Measurements from ENCODE around the gene GAN. TPM values are rescaled to one million over a fixed set of nuclear protein-coding genes. Genes with fewer than 3 reads are reported as not detected.

GAN gene
- total and polyA plus RNA-seq, 2 donors (not counting 1 experiment from before 2014, with no cell fraction given): 3.3 to 5.1 TPM

DNA sequence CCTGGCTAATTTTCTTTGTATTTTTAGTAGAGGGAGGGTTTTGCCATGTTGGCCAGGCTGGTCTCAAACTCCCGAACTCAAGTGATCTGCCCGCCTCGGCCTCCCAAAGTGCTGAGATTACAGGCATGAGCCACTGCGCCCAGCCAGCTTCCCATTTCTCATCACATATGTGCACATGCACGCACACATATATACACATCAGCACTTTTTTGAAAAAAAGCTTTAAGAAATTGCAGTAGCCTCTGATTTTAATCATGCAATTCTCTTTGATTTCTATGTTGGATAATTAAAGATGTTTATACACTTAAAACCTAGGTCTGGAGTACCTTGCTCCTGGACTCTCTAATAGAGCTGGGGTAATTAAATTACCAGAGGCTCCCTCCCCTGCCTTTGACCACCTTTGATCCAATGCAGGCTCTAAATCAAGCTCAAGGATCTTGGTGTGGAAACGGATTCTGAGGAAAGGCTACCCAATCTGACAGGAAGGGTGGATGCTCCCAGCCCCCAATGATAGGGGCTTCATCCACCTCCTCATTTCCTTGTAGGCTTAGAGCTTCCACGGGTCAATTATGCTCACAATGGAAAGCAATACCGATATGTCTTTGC, 29.7 kb upstream of the GAN start:
- Histone ChIP-seq H3K27me3 (ENCODE audit: control insufficient read depth, insufficient read depth, low read length) (no peaks in the 10 kb centered on the region), H3K9ac (ENCODE audit: insufficient read depth, low read length) (no peak overlapping the region), H2AFZ (ENCODE audit: low read length) (no peak overlapping the region), H3K4me1 (ENCODE audit: control insufficient read depth, extremely low read depth, insufficient read depth, low read length) (no peaks in the 10 kb centered on the region), H3K4me2 (ENCODE audit: extremely low read depth, insufficient read depth, low read length) (no peak overlapping the region), H3K79me2 (ENCODE audit: control insufficient read depth, insufficient read depth, low read length) (no peaks in the 10 kb centered on the region), H3K27ac (ENCODE audit: insufficient read depth, low read length) (no peak overlapping the region), H3K36me3 (ENCODE audit: control insufficient read depth, insufficient read depth, low read length) (no peaks in the 10 kb centered on the region), H4K20me1 (ENCODE audit: control insufficient read depth, extremely low read depth, insufficient read depth, low read length) (no peaks in the 10 kb centered on the region), H3K4me3 (replicated peaks in 1 of 4; ENCODE audit: control extremely low read depth in 1 of 4, insufficient read depth in 1 of 4, low read depth in 3 of 4, low read length in 4 of 4) (no peak overlapping the region), H3K9me3 (ENCODE audit: control insufficient read depth, insufficient read depth, low read depth, low read length) (no peaks in the 10 kb centered on the region)
- no peak for DNase-seq (ENCODE audit: low read depth in 2 of 2)
- no peak for TF ChIP-seq EZH2 (IDR thresholded peaks at IDR 0.05; ENCODE audit: low read length, missing control alignments)
- TF ChIP-seq, protein P1, sequence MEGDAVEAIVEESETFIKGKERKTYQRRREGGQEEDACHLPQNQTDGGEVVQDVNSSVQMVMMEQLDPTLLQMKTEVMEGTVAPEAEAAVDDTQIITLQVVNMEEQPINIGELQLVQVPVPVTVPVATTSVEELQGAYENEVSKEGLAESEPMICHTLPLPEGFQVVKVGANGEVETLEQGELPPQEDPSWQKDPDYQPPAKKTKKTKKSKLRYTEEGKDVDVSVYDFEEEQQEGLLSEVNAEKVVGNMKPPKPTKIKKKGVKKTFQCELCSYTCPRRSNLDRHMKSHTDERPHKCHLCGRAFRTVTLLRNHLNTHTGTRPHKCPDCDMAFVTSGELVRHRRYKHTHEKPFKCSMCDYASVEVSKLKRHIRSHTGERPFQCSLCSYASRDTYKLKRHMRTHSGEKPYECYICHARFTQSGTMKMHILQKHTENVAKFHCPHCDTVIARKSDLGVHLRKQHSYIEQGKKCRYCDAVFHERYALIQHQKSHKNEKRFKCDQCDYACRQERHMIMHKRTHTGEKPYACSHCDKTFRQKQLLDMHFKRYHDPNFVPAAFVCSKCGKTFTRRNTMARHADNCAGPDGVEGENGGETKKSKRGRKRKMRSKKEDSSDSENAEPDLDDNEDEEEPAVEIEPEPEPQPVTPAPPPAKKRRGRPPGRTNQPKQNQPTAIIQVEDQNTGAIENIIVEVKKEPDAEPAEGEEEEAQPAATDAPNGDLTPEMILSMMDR (conservative IDR thresholded peaks at IDR 0.05 in 1 of 2, IDR thresholded peaks at IDR 0.05 in 1 of 2; ENCODE audit: low read depth in 1 of 2, low read length in 2 of 2): no peak

- no peaks in the 10 kb centered on the region for H3K27me3 ChIP-seq (ENCODE audit: control insufficient read depth, insufficient read depth, low read length)
- TF ChIP-seq EZH2 (IDR thresholded peaks at IDR 0.05; ENCODE audit: low read length, missing control alignments): no peak
- TF ChIP-seq, protein P1 (conservative IDR thresholded peaks at IDR 0.05 in 1 of 2, IDR thresholded peaks at IDR 0.05 in 1 of 2; ENCODE audit: low read depth in 1 of 2, low read length in 2 of 2): no peak
Observed at GRCh38 chr16:81286190-81286589, 28.6 kb upstream of the GAN start.

DNA sequence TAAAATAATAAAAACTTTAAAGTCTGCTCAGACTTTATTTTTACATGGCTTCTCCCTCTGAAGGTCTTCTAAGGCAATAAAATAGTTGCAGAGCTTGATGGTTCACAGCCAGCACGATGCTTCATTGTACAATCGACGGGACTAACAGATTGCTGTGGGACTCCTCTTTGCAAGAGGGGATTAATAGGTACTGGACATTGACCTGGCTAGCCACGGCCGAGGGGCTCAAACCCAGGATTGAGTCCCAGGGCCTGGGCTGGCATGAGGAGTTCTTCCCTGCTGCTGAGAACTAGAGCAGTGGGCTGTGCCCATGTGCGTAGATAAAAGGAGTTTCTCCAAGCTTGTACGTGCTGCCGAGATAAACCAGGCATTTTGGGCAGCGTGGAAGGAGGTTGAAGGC, 23.6 kb upstream of the GAN start:
- Histone ChIP-seq H3K4me1 (ENCODE audit: control insufficient read depth, extremely low read depth, insufficient read depth, low read length) (no peaks in the 10 kb centered on the region), H4K20me1 (ENCODE audit: control insufficient read depth, extremely low read depth, insufficient read depth, low read length) (no peaks in the 10 kb centered on the region), H3K4me3 (replicated peaks in 1 of 4; ENCODE audit: control extremely low read depth in 1 of 4, insufficient read depth in 1 of 4, low read depth in 3 of 4, low read length in 4 of 4) (no peak overlapping the region), H3K9me3 (ENCODE audit: control insufficient read depth, insufficient read depth, low read depth, low read length) (no peaks in the 10 kb centered on the region), H3K27me3 (ENCODE audit: control insufficient read depth, insufficient read depth, low read length) (no peaks in the 10 kb centered on the region), H3K4me2 (ENCODE audit: extremely low read depth, insufficient read depth, low read length) (no peak overlapping the region), H3K27ac (ENCODE audit: insufficient read depth, low read length) (no peak overlapping the region), H3K9ac (ENCODE audit: insufficient read depth, low read length) (no peak overlapping the region), H2AFZ (ENCODE audit: low read length) (no peak overlapping the region), H3K79me2 (ENCODE audit: control insufficient read depth, insufficient read depth, low read length) (no peaks in the 10 kb centered on the region), H3K36me3 (ENCODE audit: control insufficient read depth, insufficient read depth, low read length) (no peaks in the 10 kb centered on the region)
- TF ChIP-seq, protein P1 (conservative IDR thresholded peaks at IDR 0.05 in 1 of 2, IDR thresholded peaks at IDR 0.05 in 1 of 2; ENCODE audit: low read depth in 1 of 2, low read length in 2 of 2): no peak
- no peak for TF ChIP-seq EZH2 (IDR thresholded peaks at IDR 0.05; ENCODE audit: low read length, missing control alignments)
- DNase-seq (ENCODE audit: low read depth in 2 of 2): no peak

More at GRCh38 chr16:81286190-81286589, 28.6 kb upstream of the GAN start:
- no peaks in the 10 kb centered on the region for H4K20me1 ChIP-seq (ENCODE audit: control insufficient read depth, extremely low read depth, insufficient read depth, low read length)
- no peak overlapping the region for H3K4me3 ChIP-seq (replicated peaks in 1 of 4; ENCODE audit: control extremely low read depth in 1 of 4, insufficient read depth in 1 of 4, low read depth in 3 of 4, low read length in 4 of 4)
- no peak overlapping the region for H3K9ac ChIP-seq (ENCODE audit: insufficient read depth, low read length)
- H3K79me2 ChIP-seq (ENCODE audit: control insufficient read depth, insufficient read depth, low read length): no peaks in the 10 kb centered on the region
- no peaks in the 10 kb centered on the region for H3K9me3 ChIP-seq (ENCODE audit: control insufficient read depth, insufficient read depth, low read depth, low read length)
- no peak overlapping the region for H2AFZ ChIP-seq (ENCODE audit: low read length)
- DNase-seq (ENCODE audit: low read depth in 2 of 2): no peak
- no peaks in the 10 kb centered on the region for H3K36me3 ChIP-seq (ENCODE audit: control insufficient read depth, insufficient read depth, low read length)
- no peak overlapping the region for H3K4me2 ChIP-seq (ENCODE audit: extremely low read depth, insufficient read depth, low read length)
- no peak overlapping the region for H3K27ac ChIP-seq (ENCODE audit: insufficient read depth, low read length)
- no peaks in the 10 kb centered on the region for H3K4me1 ChIP-seq (ENCODE audit: control insufficient read depth, extremely low read depth, insufficient read depth, low read length)

All from fibroblast of lung (primary cell).